ENCODE measurements around the gene GPC2.

DNA sequence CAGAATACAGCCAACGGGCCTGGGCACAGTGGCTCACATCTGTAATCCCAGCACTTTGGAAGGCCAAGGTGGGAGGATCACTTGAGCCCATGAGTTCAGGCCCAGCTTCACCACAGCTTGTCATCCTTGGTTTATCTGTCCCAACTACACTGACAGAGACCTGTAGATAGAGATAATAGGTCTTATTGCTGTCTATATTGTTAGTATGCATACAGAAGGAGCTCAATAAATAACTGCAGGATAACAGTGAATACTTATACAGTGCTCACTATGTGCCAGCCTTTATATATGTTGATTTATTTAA lies 56.5 kb downstream of the GPC2 start:
- TF ChIP-seq JUND (IDR thresholded peaks at IDR 0.05) (no peak), EZH2 (IDR thresholded peaks at IDR 0.05) (no peak), POLR2AphosphoS5 (IDR thresholded peaks at IDR 0.05; ENCODE audit: low read depth, low read length) (no peak), POLR2A (IDR thresholded peaks at IDR 0.05; ENCODE audit: borderline replicate concordance, extremely low read depth, insufficient read depth, insufficient read length) (no peak), ZFX (IDR thresholded peaks at IDR 0.05) (no peak), TCF7L2 (IDR thresholded peaks at IDR 0.05; ENCODE audit: borderline replicate concordance, extremely low read depth, insufficient read depth, insufficient read length) (no peak), YY1 (IDR thresholded peaks at IDR 0.05; ENCODE audit: extremely low read depth, insufficient replicate concordance, low read depth, low read length) (no peak), RAD21 (IDR thresholded peaks at IDR 0.05; ENCODE audit: low read depth) (no peak), MAX (IDR thresholded peaks at IDR 0.05) (no peak), ZNF274 (IDR thresholded peaks at IDR 0.05; ENCODE audit: low read depth, low read length) (no peak), ELF1 (IDR thresholded peaks at IDR 0.05; ENCODE audit: borderline replicate concordance, low read depth) (no peak)
- TF ChIP-seq, protein P1, sequence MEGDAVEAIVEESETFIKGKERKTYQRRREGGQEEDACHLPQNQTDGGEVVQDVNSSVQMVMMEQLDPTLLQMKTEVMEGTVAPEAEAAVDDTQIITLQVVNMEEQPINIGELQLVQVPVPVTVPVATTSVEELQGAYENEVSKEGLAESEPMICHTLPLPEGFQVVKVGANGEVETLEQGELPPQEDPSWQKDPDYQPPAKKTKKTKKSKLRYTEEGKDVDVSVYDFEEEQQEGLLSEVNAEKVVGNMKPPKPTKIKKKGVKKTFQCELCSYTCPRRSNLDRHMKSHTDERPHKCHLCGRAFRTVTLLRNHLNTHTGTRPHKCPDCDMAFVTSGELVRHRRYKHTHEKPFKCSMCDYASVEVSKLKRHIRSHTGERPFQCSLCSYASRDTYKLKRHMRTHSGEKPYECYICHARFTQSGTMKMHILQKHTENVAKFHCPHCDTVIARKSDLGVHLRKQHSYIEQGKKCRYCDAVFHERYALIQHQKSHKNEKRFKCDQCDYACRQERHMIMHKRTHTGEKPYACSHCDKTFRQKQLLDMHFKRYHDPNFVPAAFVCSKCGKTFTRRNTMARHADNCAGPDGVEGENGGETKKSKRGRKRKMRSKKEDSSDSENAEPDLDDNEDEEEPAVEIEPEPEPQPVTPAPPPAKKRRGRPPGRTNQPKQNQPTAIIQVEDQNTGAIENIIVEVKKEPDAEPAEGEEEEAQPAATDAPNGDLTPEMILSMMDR (IDR thresholded peaks at IDR 0.05 in 2 of 3, conservative IDR thresholded peaks at IDR 0.05 in 1 of 3; ENCODE audit: borderline replicate concordance in 1 of 3, insufficient read depth in 1 of 3, low read depth in 2 of 3, low read length in 2 of 3): no peak

Data from HCT116 (cell line).